Stimulated activated CD4-positive, alpha-beta T cell treated with anti-CD3 and anti-CD28 coated beads, TNF-alpha, amount 100 ng/mL, for 4 hours (primary cell): ENCODE results near the gene JOSD2.

Experiments
- DNase-seq, 3 experiments: peaks; one replicate each; pipeline ENCODE4 v3.0.0-alpha.2; 2020; ENCODE audit warnings: low read depth in 3 of 3

The JOSD2 gene, protein sequence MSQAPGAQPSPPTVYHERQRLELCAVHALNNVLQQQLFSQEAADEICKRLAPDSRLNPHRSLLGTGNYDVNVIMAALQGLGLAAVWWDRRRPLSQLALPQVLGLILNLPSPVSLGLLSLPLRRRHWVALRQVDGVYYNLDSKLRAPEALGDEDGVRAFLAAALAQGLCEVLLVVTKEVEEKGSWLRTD

DNA sequence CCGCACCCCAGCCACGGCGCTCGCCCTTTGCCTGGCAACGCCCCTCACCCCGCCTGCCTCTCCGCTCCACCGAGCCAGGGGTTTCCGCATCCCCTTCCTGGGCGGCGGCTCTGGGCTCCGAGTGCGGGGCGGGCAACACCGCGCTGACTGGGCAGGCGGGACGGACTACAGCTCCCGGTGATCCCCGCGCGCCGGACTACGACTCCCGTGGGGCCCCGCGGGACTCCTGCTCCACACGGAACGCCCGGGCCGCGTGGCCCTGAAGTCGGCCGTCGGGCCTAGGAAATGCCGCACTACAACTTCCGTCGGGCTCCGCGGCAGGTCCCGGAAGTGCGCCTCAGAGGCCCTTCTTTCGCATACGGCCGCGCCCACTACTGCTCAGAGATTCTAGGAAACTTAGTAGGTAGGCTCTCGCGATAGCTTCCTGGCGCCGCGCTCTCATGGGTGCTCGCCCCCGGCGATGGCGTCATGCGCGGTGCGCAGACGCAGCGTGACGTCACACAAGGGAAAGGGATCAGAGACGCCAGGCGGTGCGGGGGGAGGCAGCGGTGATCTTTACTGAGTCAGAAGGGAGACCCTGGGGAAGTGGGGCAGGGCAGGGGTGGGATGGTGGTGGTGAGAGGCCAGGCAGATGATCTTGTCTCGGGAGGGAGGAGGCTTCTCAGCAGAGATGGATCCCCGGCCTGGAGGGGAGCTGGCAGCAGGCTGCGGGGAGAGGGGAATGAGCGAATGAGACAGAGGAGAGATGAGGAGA lies at the start of gene JOSD2:
Gene JOSD2 (minus strand): TSS at position 123 of the 754 bp plus-strand sequence. CDS start 760 bp downstream, outside the sequence.
- peak; percentile 93 to 96 (median 95) for DNase-seq

DNA sequence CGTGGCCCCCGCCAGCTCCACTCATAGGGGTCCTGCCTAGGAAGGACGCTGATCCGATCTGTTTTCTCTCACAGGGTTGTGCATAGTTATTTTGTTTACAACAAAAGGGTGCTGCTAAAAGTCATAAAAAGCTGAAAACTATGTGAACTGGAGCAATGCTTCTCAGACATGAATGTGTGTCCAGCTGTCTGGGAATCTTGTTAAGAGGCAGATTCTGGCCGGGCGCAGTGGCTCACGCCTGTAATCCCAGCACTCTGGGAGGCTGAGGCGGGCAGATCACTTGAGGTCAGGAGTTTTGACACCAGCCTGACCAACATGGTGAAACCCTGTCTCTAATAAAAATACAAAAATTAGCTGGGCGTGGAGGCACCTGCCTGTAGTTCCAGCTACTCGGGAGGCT lies 48.6 kb upstream of the JOSD2 start:
- DNase-seq = no peak

DNA sequence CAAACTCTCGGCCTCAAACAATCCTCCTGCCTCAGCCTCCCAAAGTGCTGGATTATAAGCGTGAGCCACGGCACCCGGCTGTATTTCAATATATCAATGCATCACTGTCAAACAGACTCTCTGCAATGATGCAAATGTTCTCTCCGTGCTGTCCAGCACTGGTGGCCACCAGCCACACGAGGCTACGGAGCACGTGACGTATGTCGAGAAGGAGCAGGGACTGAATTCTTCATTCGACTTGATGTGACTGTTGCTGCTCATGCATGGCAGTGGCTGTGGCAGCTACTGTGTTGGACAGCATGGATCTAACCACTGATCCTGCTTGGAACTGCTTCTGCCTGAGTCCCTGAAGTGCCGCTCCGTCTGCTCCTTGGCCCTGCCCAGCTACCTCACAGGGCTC lies 47.5 kb upstream of the JOSD2 start:
- DNase-seq = no peak

DNA sequence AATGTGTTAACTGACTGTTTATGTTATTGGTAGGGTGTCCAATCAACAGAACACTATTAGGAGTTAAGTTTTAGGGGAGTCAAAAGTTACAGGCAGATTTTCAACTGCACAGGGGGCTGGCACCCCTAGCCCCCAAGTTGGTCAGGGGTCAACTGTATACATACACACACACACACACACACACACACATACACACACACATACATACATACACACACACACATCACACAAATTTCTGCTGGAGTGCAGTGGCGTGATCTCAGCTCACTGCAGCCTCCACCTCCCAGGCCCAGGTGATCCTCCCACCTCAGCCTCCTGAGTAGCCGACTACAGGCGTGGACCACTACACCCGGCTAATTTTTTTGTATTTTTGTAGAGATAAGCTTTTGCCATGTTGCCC lies 47.0 kb upstream of the JOSD2 start:
- no peak for DNase-seq

DNA sequence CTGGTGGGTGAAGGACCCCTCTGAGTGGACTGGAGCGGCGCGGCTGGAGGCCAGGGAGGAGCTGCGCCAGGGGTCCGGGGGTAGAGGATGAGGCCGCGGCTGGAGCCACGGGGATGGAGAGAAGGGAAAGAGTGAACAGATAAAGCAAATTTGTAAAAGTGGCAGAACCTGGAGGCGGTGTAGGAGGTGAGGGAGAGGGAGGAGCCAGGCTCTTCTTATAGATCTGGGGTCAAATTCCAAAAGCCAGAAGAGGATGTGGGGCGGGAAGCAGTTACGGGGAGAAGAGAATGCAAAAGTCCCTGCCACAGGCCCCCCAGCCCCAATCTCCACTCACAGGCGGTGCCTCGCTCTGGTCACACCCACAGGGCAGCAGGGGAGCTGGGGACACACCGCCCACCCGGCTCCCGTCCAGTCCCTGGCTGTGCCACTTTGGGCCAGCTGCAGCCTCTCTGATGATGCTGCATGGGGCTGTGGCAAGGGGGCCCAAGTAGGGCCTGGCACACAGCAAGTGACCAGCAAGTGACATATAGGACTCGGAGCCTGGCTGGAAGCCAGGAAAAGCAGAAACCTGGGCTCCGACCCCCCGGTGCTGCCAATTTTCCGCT lies 46.1 kb upstream of the JOSD2 start:
- DNase-seq = no peak

DNA sequence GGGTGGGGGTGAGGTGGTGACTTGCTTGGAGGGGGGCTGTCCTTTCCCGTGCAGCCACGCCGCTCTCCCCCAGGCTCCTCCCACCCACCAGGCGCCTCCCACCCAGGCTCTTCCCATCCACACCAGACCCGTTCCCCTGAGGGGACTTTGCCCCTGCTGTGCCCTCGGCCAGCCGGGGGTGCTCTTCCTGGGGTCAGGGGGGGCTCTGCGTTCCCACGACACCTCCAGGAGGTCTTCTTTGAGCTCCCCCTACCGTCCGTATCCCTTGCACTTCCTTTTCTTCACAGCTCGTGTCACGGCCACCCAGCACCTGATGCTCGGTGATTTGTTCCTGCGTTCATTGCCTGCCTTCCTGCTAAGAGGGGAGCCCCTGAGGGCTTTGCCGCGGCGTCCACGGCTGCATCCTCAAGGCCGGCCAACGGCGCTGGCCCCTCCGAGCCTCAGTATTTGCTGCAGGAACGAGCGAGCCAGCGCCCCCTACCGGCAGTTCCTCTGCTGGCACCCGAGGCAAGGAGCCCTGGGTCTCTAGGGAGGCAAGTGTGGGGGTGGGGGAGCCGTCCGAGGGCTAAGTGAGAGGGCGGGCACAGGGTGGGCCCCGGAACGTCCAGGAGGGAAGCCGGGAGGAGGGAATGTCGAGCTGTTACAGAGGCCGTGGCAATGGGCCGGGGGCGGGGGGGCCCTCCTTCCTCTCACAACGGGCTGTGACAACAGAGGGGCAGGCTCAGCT lies 45.5 kb upstream of the JOSD2 start:
- DNase-seq = peak; percentile 50 to 58 (median 54)

DNA sequence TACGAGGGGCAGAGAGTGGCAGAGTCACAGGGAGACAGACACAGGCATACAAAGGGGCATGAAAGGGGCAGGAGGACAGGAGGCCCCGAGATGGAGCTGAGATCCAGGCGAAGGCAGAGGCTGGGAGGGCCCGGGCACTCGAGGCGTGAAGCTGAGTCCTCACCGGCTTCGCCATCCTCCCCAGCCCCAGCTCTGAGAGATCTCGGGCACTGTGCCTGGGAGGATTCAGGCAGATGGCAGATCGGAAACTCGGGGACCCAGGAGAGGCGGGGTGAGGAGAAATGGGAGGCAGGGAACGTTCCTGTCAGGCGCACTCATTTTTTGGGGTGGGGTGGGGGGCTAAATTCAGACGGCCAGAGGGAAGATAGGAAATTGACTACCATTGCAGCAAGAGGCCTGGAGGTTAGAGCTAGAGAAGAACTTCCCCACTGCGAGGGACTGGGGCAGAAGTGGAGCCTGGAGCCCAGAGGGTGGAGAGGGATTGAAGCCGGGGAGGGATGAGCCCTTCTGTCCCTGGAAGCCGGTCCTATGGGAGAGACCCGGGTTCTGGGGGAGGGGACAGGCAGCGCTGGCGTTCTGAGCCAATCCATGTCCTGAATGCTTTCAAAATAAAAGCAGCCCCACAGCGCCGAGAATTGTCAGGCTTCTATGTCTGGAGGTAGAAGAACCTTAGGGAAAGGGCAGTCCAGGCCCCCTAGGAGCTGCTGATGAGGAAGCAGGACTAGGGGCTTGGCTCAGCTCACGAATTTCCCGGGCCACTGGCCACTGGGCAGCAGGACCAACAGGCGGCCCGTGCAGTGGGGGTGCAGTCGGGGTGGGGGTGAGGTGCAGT lies 44.7 kb upstream of the JOSD2 start:
- DNase-seq = no peak

DNA sequence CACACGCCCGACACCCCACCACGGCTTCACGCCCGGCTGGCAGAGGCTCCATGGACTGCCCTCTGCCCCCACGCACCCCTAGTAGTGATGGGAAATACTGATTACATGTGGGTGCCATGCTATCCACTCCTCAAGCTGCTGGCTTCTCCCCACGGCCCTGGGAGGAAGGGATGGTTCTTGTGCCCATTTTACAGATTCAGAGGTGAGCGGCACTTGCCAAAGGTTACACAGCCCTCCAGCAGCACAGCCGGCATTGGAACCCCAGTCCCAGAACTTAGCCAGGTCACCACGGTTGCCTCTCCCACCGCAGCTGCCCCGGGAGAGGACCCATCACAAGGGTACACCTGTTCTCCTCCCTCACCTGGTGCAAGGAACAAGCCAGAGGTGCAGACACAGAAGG lies 44.0 kb upstream of the JOSD2 start:
- no peak for DNase-seq

DNA sequence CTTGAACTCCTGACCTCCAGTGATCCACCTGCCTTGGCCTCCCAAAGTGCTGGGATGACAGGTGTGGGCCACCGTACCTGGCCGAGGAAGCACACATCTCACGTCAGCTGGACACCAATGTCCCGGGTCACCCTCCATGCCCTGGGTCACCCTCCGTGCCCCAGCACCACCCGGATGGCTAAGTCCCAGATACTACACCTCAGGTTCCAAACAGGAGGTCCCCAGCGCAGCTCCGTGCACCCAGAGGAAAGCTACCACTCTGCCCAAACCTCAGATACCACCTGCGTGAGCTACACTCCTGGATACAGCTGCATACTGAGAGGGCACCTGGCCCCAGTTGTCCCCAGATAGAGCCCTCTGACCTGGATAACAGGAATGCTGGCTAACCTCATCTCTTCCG lies 43.2 kb upstream of the JOSD2 start:
- DNase-seq = no peak

DNA sequence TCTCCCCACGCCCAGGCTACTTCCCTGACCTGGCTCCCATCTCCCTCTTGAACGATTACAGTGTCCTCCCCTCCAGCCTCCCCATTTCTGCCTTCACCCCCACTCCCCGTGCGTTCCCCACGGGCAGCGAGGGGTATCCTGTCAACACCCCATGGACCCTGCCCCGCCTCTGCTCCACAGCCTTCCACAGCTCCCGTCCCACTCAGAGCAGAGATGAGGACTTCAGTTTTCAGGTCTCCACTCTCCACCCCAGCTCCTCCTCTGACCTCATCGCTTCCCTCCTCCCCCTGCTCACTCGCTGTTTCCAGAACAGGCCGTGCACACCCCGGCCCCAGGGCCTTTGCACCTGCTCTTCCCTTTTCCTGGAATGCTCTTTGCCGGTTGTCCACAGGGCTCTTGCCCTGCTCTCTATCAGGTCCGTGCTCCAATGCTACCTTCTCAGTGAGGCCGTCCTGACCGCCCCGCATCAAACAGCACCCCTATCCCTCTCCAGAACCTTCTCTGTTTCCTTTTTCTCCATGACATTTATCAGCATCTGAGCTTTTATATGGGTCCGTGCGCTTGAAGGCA lies 42.2 kb upstream of the JOSD2 start:
- no peak for DNase-seq

DNA sequence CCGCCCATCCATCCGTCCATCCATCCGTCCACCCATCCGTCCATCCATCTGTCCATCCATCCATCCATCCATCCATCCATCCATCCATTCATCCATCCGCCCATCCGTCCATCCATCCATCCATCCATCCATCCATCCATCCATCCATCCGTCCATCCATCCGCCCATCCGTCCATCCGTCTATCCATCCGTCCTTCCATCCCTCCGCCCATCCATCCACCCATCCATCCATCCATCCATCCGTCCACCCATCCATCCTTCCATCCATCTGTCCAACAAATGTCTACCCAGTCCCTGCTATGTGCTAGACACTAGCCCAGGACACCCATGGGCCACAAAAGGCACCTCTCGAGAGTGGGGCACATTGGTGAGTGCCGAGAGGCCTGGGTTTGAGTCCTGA lies 41.5 kb upstream of the JOSD2 start:
- no peak for DNase-seq

DNA sequence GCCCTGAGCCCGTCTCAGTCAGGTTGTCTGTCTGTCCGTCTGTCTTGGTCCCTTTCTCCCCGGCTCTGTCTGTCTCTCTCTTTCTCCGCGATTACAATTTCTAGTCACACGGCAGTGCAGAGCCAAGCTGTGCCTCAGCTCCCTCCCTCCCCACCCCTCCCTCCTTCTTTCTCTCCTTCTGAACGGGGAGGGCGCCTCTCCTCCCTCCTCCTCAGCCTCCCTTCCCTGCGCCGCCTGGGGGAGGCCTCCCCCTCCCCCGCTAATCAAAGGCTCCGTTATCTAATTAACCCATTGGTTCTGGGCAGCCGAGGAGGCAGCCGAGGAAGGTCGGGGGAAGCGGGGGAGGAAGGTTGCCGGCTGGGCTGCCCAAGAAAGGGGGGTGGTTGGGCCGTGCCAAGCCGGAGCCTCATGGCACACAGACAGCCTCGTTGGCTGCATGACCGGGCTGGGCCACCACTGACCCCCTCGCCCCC lies 40.8 kb upstream of the JOSD2 start:
- no peak for DNase-seq

DNA sequence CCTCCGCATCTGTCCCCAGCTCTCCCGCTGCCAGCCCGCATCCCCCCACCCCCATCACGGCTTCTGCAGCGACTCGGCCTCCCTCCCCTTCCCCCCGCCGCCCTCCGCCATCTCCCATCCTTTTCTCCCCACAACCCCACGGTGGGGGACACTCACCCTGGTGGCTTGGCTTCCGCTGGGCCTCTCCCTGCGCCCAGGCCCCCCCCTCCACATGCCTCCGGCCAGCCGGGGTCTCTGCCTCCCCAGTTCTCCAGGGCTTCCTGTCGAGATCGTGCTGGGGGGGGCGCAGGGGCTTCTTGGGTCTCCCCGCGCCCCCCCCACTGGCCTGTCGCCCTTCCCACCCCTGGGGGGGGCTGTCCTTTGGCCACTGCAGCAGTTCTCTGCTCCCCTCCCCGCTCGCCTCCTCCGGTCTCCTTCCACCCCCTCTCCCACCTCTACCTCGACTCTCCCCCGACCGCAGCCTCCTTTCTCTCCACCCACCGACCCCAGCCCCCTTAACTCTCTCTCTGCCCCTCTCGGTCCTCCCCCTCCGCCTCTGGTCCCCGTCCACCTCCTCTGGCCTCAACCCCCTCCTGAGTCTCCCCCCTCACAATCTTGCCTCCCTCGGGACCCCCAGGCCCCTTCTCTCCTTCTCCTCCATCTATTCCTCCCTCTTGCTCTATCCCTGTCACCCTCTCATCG lies 40.2 kb upstream of the JOSD2 start:
- DNase-seq = no peak

DNA sequence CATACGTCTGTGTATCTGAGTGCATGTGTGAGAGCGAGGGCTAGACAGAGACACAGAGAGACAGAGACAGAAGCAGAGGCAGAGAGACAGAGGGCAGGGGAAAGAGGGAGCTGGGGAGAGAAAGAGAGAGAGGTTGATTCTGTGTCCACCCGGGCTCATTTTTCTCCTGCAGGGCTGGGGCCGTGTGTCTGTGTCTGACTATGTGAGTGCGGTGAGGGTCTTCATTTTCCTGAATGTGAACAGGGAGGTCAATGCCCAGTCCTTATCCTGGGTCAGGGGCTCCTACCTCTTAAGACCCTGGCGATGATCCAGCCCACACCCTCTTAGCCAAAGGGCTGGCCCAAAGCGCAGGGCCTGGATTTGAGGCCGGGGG lies 39.6 kb upstream of the JOSD2 start:
- no peak for DNase-seq

DNA sequence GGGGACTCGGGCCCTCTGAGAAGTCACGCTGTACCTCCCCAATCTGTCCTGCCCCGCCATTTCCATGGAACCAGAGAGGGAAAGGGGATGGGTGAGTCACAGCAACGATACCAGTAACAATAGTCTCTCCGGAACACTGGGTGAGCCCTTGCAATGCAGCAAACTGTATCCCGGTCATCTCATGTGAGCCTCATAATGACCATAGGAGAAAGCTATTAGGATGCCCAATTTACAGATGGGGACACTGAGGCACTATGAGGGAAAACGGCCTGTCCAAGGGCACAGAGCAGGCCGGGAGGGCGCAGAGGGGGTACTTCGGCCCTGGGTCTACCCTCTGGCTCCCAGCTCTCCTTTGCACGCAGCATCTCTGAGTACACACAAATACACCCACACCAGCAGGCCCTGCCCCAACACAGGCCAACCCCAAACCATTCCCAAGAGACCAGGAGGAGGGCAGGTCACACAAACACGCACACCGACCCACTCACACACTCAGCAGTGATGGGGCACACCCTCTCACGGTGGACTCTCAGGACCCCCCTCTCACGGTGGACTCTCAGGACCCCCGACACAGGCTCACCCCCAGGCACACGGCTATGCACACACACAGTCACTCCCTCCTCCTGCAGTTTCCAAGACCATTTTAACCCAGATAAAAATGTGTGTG lies 39.1 kb upstream of the JOSD2 start:
- no peak for DNase-seq

DNA sequence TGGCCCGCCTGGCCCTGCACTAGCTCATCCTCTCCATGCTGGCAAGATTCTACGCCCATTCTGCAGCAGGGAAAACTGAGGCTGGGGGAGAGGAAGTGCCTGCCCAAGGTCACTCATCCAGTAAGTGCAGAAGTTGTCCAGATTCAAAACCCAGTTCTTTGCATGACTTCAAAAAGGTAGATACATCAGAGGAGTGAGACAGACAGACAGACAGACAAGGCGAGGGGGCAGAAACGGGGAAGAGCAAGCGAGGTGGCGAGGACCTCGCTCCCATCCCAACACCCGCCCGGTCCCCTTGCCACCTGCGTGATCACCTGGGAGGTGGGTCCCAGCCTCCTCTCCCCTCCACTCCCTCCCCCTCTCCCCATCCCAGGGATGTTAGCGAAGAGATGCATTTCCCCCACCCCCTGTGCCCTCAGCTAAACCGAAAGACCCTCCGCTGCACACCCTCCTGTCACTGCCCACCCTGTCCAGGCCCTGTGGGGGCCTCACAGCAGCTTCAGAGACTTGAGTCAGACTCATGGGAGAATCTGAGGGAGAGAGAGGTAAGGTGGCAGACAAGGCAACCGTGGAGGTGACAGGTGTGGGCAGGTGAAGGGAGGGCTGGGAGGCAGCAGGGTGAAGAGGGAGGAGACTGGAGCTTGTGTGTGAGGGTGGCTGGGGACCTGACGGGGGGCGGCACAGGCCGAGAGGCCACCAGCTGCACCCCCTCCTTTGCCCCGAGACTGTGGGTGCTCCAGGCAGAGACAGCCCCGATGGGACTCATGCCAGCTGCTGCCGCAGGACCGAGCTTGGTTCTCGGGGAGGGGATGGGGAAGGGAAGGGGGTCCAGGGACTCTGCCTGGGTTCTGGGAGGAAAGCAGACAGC lies 38.3 kb upstream of the JOSD2 start:
- DNase-seq = no peak

DNA sequence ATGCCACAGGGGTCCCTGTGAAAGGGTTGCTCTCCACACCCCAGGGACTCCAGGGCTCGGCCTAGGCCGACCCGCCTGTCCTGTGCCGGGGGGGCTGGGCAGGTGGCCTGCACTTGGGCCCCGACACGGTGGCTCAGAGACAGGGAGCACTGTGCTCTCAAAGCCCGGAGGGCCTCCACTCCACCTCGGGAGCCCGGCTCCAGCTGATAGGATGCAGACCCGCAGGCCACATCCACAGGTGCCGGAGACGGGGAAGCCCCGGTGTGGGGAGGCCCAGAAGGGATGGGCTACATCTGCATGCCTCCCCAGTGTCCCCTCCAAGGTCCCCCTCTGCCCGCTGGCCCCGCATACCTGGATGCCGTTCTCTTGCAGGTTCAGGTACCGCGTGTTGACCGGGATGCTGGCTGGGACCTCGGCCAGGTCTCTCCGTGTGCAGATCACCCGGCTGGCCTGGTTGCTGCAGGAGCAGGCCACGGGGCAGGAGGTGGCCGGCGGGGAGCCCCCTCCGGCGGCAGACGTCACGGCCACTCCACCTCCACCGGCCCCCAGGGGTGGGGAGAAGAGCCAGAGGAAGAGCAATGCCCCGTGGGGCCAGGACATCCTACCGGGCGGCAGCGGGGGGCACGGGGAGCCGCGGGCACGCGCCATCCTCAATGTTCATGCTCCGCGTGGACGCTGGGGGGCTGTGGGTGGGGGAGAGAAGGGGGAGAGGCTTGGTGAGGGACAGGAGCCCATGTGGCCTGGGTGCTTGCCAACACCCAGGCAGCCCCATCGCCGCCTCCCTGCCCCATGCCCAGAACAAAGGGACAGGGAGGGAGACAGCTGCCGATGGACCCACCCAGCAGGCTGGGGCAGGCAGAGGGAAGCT lies 37.4 kb upstream of the JOSD2 start:
- no peak for DNase-seq
